Measurements from ENCODE around the gene PKNOX2. TPM values are rescaled to one million over a fixed set of nuclear protein-coding genes. Genes with fewer than 3 reads are reported as not detected.

PKNOX2 gene
- total and polyA plus RNA-seq, 9 of the 15 experiments (the other 6 are each of a cell fraction or from before 2014, with no cell fraction given) = not detected

DNA sequence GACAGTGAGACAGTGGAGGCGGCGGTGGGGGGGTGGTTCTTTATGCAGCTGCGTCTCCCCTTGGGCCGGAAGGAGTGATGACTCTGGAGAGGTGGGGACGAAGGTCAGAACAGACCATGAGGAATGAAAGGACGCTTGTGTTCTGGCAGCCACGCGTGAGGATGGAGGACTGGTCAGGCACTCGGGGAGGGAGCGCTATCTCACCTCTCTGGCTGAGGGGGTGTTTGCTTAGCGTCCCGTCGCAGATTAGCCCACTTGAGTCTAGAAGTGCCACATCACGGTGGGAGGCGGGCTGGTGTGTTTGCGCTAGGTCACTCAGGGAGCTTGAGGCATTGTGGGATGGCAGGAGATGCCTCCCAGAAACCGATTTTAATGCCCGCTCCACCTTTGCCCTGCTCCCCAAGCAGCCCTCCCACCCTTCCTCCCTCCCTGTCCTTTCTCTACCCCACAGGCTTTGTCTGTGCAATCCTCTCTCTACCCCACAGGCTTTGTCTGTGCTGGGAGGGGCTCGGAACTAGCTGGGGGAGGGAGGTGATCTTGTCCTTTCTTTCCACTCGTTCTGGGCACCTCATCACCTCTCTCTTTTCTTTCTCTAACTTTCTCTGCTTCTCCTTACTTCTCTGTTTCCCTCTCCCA, 97.8 kb downstream of the PKNOX2 start:
- no peaks in the 10 kb centered on the region for H3K9me1 ChIP-seq (ENCODE audit: control insufficient read depth, insufficient read depth, low read length)
- in situ Hi-C loops (cut with MboI) (no loop called here), intact Hi-C loops (cut with micrococcal nuclease) (no loop called here)
- FAIRE-seq (no peak), ATAC-seq (no peak; the same call in 2 of the 3 replicates), DNase-seq (ENCODE audit: extremely low read depth in 1 of 4, low spot score in 3 of 4) (no peak)
- H3K4me3 ChIP-seq = no peak overlapping the region
- WGBS (ENCODE audit: insufficient coverage, low coverage, missing lambda C conversion rate) = 2% methylated on average over 7 of the region's 20 CpGs
- H3K9me3 ChIP-seq (replicated peaks; ENCODE audit: control insufficient read depth, insufficient read depth, low read depth, low read length) = no peaks in the 10 kb centered on the region
- no peak overlapping the region for H2AFZ ChIP-seq (ENCODE audit: low read depth, low read length)
- no peak overlapping the region for H3K9ac ChIP-seq (ENCODE audit: insufficient read depth in 1 of 2, low read depth in 2 of 2, low read length in 2 of 2)
- peaks cover 9% of the 10 kb centered on the region for H4K20me1 ChIP-seq (replicated peaks; ENCODE audit: control insufficient read depth, insufficient read depth, low read length)
- no peaks in the 10 kb centered on the region for H3K36me3 ChIP-seq (ENCODE audit: control insufficient read depth, insufficient read depth, low read length)
- peaks cover 47 to 75% of the 10 kb centered on the region in 2 experiments for H3K27me3 ChIP-seq (ENCODE audit: control insufficient read depth in 2 of 2, insufficient read depth in 2 of 2, low read length in 2 of 2)
- peaks cover 0 to 6% of the 10 kb centered on the region in 2 experiments; a peak in 1 of 5 replicates for H3K4me1 ChIP-seq (replicated peaks in 1 of 2; ENCODE audit: control insufficient read depth in 2 of 2, insufficient read depth in 2 of 2, low read length in 2 of 2)
- ChIA-PET CTCF (ENCODE audit: low intra/inter-chr PET ratio) (no interaction called here), POLR2A (interaction anchor here (0.7 kb wide), 1 partner anchor 336 kb away, joined by 3 read pairs; no protein-coding TSS in a partner anchor)
- no peak overlapping the region for H3K27ac ChIP-seq (ENCODE audit: extremely low read depth, low read depth, low read length)
- no peak overlapping the region for H3K4me2 ChIP-seq (ENCODE audit: insufficient read depth, low read length)
- H3K79me2 ChIP-seq (ENCODE audit: control insufficient read depth, insufficient read depth, low read length) = no peaks in the 10 kb centered on the region
- no TSS peak for BruUV-seq (replicated peaks)
- TF ChIP-seq, protein P1, sequence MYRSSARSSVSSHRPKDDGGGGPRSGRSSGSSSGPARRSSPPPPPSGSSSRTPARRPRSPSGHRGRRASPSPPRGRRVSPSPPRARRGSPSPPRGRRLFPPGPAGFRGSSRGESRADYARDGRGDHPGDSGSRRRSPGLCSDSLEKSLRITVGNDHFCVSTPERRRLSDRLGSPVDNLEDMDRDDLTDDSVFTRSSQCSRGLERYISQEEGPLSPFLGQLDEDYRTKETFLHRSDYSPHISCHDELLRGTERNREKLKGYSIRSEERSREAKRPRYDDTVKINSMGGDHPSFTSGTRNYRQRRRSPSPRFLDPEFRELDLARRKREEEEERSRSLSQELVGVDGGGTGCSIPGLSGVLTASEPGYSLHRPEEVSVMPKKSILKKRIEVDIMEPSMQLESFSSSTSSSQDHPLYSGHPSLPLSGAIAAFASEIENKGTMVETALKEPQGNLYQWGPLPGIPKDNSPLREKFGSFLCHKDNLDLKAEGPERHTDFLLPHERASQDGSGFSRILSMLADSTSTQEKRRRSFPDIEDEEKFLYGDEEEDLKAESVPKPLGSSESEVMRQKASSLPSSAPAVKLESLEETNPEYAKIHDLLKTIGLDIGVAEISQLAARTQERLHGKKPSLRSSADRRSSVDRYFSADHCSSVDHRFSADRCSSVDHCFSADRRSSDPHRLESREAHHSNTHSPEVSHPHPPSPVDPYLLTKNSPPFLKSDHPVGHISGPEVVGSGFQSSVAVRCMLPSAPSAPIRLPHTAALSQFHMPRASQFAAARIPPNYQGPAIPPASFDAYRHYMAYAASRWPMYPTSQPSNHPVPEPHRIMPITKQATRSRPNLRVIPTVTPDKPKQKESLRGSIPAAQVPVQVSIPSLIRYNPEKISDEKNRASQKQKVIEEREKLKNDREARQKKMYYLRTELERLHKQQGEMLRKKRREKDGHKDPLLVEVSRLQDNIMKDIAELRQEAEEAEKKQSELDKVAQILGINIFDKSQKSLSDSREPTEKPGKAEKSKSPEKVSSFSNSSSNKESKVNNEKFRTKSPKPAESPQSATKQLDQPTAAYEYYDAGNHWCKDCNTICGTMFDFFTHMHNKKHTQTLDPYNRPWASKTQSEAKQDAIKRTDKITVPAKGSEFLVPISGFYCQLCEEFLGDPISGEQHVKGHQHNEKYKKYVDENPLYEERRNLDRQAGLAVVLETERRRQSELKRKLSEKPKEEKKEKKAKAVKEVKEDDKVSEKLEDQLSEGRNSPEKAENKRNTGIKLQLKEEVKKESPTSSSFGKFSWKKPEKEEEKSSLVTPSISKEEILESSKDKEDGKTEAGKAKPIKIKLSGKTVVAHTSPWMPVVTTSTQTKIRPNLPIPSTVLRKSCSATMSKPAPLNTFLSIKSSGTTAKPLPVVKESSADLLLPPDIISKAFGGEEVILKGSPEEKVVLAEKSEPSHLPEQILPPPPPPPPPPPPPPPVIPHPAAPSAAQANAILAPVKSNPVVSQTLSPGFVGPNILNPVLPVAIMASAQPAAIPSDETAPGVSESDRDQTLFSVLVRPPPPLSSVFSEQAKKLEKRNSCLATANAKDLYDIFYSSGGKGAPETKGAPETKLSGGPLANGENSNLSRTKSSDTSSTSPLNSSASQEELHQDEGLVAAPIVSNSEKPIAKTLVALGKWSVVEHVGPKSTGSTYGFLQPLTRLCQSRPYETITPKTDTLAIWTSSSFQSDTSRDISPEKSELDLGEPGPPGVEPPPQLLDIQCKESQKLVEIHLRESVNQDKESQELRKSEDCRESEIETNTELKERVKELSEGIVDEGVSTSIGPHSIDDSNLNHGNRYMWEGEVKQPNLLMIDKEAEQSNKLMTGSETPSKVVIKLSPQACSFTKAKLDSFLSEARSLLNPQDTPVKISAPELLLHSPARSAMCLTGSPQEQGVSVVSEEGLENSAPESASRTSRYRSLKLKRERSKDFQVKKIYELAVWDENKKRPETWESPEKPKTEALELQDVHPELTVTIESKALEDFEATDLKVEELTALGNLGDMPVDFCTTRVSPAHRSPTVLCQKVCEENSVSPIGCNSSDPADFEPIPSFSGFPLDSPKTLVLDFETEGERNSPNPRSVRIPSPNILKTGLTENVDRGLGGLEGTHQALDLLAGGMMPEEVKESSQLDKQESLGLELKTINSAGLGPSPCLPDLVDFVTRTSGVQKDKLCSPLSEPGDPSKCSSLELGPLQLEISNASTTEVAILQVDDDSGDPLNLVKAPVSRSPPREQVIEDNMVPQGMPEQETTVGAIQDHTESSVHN (IDR thresholded peaks at IDR 0.05; ENCODE audit: borderline replicate concordance in 1 of 2, low read depth in 1 of 2) = no peak
- TF ChIP-seq ZNF224 (CRISPR knock-in tag; IDR thresholded peaks at IDR 0.05) = no peak
- TF ChIP-seq ZNF174 (CRISPR knock-in tag; IDR thresholded peaks at IDR 0.05) = no peak
- no peak for TF ChIP-seq IRF2 (CRISPR knock-in tag; IDR thresholded peaks at IDR 0.05)
- no peak for TF ChIP-seq POLR2H (tag; IDR thresholded peaks at IDR 0.05; ENCODE audit: low read depth)
- TF ChIP-seq, protein P2, sequence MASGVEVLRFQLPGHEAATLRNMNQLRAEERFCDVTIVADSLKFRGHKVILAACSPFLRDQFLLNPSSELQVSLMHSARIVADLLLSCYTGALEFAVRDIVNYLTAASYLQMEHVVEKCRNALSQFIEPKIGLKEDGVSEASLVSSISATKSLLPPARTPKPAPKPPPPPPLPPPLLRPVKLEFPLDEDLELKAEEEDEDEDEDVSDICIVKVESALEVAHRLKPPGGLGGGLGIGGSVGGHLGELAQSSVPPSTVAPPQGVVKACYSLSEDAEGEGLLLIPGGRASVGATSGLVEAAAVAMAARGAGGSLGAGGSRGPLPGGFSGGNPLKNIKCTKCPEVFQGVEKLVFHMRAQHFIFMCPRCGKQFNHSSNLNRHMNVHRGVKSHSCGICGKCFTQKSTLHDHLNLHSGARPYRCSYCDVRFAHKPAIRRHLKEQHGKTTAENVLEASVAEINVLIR (CRISPR knock-in tag; IDR thresholded peaks at IDR 0.05) = no peak
- no peak for TF ChIP-seq RHOXF2B (CRISPR knock-in tag; conservative IDR thresholded peaks at IDR 0.05)
- TF ChIP-seq ZNF507 (tag; conservative IDR thresholded peaks at IDR 0.05) = no peak
- TF ChIP-seq FUS (optimal IDR thresholded peaks at IDR 0.05; ENCODE audit: low read depth, low read length) = no peak
- TF ChIP-seq RCOR1 (IDR thresholded peaks at IDR 0.05; ENCODE audit: borderline replicate concordance in 1 of 2, low read depth in 2 of 2, low read length in 2 of 2) = no peak
- TF ChIP-seq FOXJ3 (CRISPR knock-in tag; IDR thresholded peaks at IDR 0.05) = no peak
